Measurements from ENCODE around the gene MYOC. TPM values are rescaled to one million over a fixed set of nuclear protein-coding genes. Genes with fewer than 3 reads are reported as not detected.

The MYOC gene
- total and polyA plus RNA-seq, 12 donors, result 0.80 to 7.5 (median 2.7) TPM

- Histone ChIP-seq H3K36me3 (no peaks in the 10 kb centered on the region), H3K27ac (no peak overlapping the region), H3K9me3 (no peaks in the 10 kb centered on the region), H3K4me3 (no peak overlapping the region), H3K4me1 (peaks cover 5 to 17% (median 15%) of the 10 kb centered on the region in 9 donors), H3K27me3 (no peaks in the 10 kb centered on the region)
- DNase-seq (no peak), ATAC-seq (no peak)
- intact Hi-C loops (cut with DNase I), result loop anchor here in 6 of 10 donors (5.0 to 10.0 kb wide), 4 partner anchors 76 to 344 kb away; partner anchors contain the start of gene METTL13 (in 2 of the 6)
- WGBS, 2 donors, result 52 to 63% methylated on average over 10 of the region's 10 CpGs
- peak in 1 of 9 donors; percentile 3 for TF ChIP-seq CTCF (IDR thresholded peaks at IDR 0.05)
Observed at GRCh38 chr1:171641076-171641864, 11.2 kb downstream of the MYOC start.

- intact Hi-C loops (cut with DNase I), result loop anchor here in 6 of 10 donors (5.0 to 10.0 kb wide), 4 partner anchors 77 to 345 kb away; partner anchors contain the start of gene METTL13 (in 2 of the 6)
- DNase-seq, result no peak
- Histone ChIP-seq H3K27me3 (no peaks in the 10 kb centered on the region), H3K36me3 (no peaks in the 10 kb centered on the region), H3K9me3 (no peaks in the 10 kb centered on the region), H3K4me3 (no peak overlapping the region), H3K4me1 (peaks cover 1 to 7% (median 5%) of the 10 kb centered on the region in 9 donors), H3K27ac (no peak overlapping the region)
- TF ChIP-seq CTCF (IDR thresholded peaks at IDR 0.05), result no peak
- no peak for ATAC-seq
- WGBS, 2 donors, result 95 to 98% methylated on average over 1 of the region's 1 CpG
Observed at GRCh38 chr1:171640225-171640624, 12.3 kb downstream of the MYOC start.

- ATAC-seq (no peak), DNase-seq (no peak)
- Histone ChIP-seq H3K36me3 (no peaks in the 10 kb centered on the region), H3K4me3 (no peak overlapping the region), H3K27me3 (no peaks in the 10 kb centered on the region), H3K27ac (no peak overlapping the region), H3K4me1 (no peaks in the 10 kb centered on the region), H3K9me3 (no peaks in the 10 kb centered on the region)
- no peak for TF ChIP-seq CTCF (IDR thresholded peaks at IDR 0.05)
- 65 to 74% methylated on average over 4 of the region's 4 CpGs for WGBS, 2 donors
- intact Hi-C loops (cut with DNase I), result no loop called here
Observed at GRCh38 chr1:171637928-171638576, 14.4 kb downstream of the MYOC start.

- no peak for ATAC-seq
- 74 to 79% methylated on average over 11 of the region's 11 CpGs for WGBS, 2 donors
- TF ChIP-seq CTCF (IDR thresholded peaks at IDR 0.05), result no peak
Observed at GRCh38 chr1:171636141-171636540, 16.3 kb downstream of the MYOC start.

More at GRCh38 chr1:171636141-171636540, 16.3 kb downstream of the MYOC start:
- no peak overlapping the region for H3K4me3 ChIP-seq
- H3K27ac ChIP-seq, result no peak overlapping the region
- DNase-seq, result no peak
- H3K4me1 ChIP-seq, result no peaks in the 10 kb centered on the region
- intact Hi-C loops (cut with DNase I), result no loop called here
- no peaks in the 10 kb centered on the region for H3K36me3 ChIP-seq
- no peaks in the 10 kb centered on the region for H3K27me3 ChIP-seq
- H3K9me3 ChIP-seq, result peaks cover 0 to 6% (median 0%) of the 10 kb centered on the region in 11 donors

All from heart right ventricle (tissue), 16 donors.